ENCODE data around the gene GLRX5.

The GLRX5 gene

GRCh38 chr14:95526483-95527386 is 8.1 kb upstream of the GLRX5 start:
- H3K4me1 Mint-ChIP-seq: peaks cover 81% of the 10 kb centered on the region
- peak overlapping the region; percentile 98 for H3K27ac Mint-ChIP-seq
- CTCF ChIA-PET: interaction anchor here (0.8 to 4.8 kb wide), 23 partner anchors 11 to 99 kb away, joined by 3 to 41 read pairs (median 5); partner anchors contain the start of gene SYNE3
- no peaks in the 10 kb centered on the region for H3K27me3 Mint-ChIP-seq
- no peaks in the 10 kb centered on the region for H3K9me3 Mint-ChIP-seq
- no peak overlapping the region for H3K4me3 Mint-ChIP-seq
- DNase-seq: no peak
- H3K36me3 Mint-ChIP-seq: peaks cover 22% of the 10 kb centered on the region

DNA sequence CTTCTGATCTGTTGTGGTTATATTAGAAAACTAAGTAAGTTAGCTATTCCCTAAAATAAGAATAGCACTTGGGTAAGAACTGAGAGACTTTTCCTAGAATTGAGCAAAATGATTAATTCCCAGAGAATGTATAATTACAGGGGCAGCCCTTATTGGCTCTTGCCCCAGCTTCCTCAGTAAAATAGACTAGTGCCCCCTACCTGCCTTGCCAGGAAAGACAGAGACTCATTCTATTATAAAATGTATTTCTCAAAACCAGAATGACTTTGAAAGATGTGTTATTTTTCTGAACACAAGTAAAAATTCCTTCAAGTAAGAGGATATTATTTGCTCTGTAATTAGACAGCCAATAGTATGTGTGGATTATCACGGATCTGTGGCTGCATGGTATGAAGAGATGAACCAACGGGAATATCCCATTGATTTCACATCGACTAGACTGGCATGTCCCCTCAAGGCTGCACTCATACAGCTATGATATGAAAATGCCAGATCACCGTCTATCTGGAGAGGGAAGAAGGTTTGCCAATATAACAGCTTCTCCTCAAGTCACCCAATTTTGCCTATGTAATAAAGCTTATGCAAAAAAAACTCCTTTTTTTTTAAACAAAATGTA is 7.4 kb upstream of the GLRX5 start:
- Mint-ChIP-seq H3K9me3 (no peaks in the 10 kb centered on the region), H3K27me3 (no peaks in the 10 kb centered on the region), H3K4me3 (no peak overlapping the region), H3K27ac (peak overlapping the region; percentile 59), H3K36me3 (peaks cover 19% of the 10 kb centered on the region), H3K4me1 (peaks cover 80% of the 10 kb centered on the region)
- CTCF ChIA-PET: interaction anchor here (0.8 to 4.8 kb wide), 23 partner anchors 12 to 100 kb away, joined by 3 to 41 read pairs (median 5); partner anchors contain the start of gene SYNE3
- peak; percentile 69 for DNase-seq

DNA sequence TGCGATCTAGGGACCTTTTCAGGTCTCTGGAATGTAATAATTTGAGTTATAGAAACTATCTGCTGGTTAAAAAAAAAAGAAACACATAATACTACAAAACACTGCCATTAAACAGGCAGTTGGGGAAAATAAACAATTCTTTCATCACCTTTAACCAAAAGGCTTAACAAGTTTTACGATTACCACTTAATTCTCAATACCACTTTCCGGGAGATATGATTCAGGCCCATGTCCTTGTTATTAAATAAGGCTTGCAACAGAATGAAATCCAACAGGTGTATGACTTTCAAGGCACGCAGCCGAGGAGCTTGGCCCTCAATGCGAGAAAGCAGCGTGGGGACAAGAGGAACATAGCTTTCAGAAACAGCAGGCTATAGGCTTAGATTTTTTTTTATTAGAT is 5.6 kb upstream of the GLRX5 start:
- no peak for DNase-seq
- peak overlapping the region; percentile 77 for H3K27ac Mint-ChIP-seq
- CTCF ChIA-PET: interaction anchor here (0.9 to 4.8 kb wide), 5 partner anchors 11 to 104 kb away, joined by 3 to 30 read pairs (median 3); no protein-coding TSS in a partner anchor
- H3K27me3 Mint-ChIP-seq: no peaks in the 10 kb centered on the region
- peaks cover 77% of the 10 kb centered on the region for H3K4me1 Mint-ChIP-seq
- H3K36me3 Mint-ChIP-seq: peaks cover 16% of the 10 kb centered on the region
- H3K4me3 Mint-ChIP-seq: no peak overlapping the region
- no peaks in the 10 kb centered on the region for H3K9me3 Mint-ChIP-seq

GRCh38 chr14:95530473-95531276 is 4.2 kb upstream of the GLRX5 start:
- peaks cover 18% of the 10 kb centered on the region for H3K36me3 Mint-ChIP-seq
- peak overlapping the region; percentile 73 for H3K27ac Mint-ChIP-seq
- no peaks in the 10 kb centered on the region for H3K9me3 Mint-ChIP-seq
- DNase-seq: no peak
- H3K4me1 Mint-ChIP-seq: peaks cover 66% of the 10 kb centered on the region
- CTCF ChIA-PET: interaction anchor here (0.8 to 1.2 kb wide), 4 partner anchors 16 to 86 kb away, joined by 3 to 5 read pairs (median 3); no protein-coding TSS in a partner anchor
- no peak overlapping the region for H3K4me3 Mint-ChIP-seq
- H3K27me3 Mint-ChIP-seq: no peaks in the 10 kb centered on the region

GRCh38 chr14:95531473-95531872 is 3.4 kb upstream of the GLRX5 start:
- DNase-seq: no peak
- Mint-ChIP-seq H3K4me1 (peaks cover 66% of the 10 kb centered on the region), H3K4me3 (no peak overlapping the region), H3K9me3 (no peaks in the 10 kb centered on the region), H3K36me3 (peaks cover 18% of the 10 kb centered on the region), H3K27ac (no peak overlapping the region), H3K27me3 (no peaks in the 10 kb centered on the region)
- CTCF ChIA-PET: interaction anchor here (0.8 kb wide), 1 partner anchor 69 kb away, joined by 3 read pairs; no protein-coding TSS in a partner anchor

GRCh38 chr14:95531969-95532368 is 2.9 kb upstream of the GLRX5 start:
- H3K27ac Mint-ChIP-seq: peak overlapping the region; percentile 70
- no peak for DNase-seq
- H3K9me3 Mint-ChIP-seq: no peaks in the 10 kb centered on the region
- peaks cover 18% of the 10 kb centered on the region for H3K36me3 Mint-ChIP-seq
- CTCF ChIA-PET: no interaction called here
- peak overlapping the region; percentile 84 for H3K4me3 Mint-ChIP-seq
- no peaks in the 10 kb centered on the region for H3K27me3 Mint-ChIP-seq
- peaks cover 66% of the 10 kb centered on the region for H3K4me1 Mint-ChIP-seq

- H3K27ac Mint-ChIP-seq: peak overlapping the region; percentile 92
- DNase-seq: peak; percentile 46
- H3K4me1 Mint-ChIP-seq: peaks cover 70% of the 10 kb centered on the region
- CTCF ChIA-PET: interaction anchor here (0.6 to 3.6 kb wide), 5 partner anchors 9 to 530 kb away, joined by 3 to 20 read pairs (median 6); no protein-coding TSS in a partner anchor
- H3K36me3 Mint-ChIP-seq: peaks cover 21% of the 10 kb centered on the region
- H3K27me3 Mint-ChIP-seq: no peaks in the 10 kb centered on the region
- H3K9me3 Mint-ChIP-seq: no peaks in the 10 kb centered on the region
- peak overlapping the region; percentile 84 for H3K4me3 Mint-ChIP-seq
Observed at GRCh38 chr14:95533391-95533821, 1.4 kb upstream of the GLRX5 start.

GRCh38 chr14:95533822-95534221 is 1.0 kb upstream of the GLRX5 start:
- H3K4me3 Mint-ChIP-seq: peak overlapping the region; percentile 84
- DNase-seq: no peak
- H3K9me3 Mint-ChIP-seq: no peaks in the 10 kb centered on the region
- peaks cover 71% of the 10 kb centered on the region for H3K4me1 Mint-ChIP-seq
- CTCF ChIA-PET: interaction anchor here (0.7 to 3.6 kb wide), 5 partner anchors 9 to 378 kb away, joined by 3 to 20 read pairs (median 6); no protein-coding TSS in a partner anchor
- H3K36me3 Mint-ChIP-seq: peaks cover 21% of the 10 kb centered on the region
- no peaks in the 10 kb centered on the region for H3K27me3 Mint-ChIP-seq
- H3K27ac Mint-ChIP-seq: peak overlapping the region; percentile 92

GRCh38 chr14:95535226-95536021 is 574 bp downstream of the GLRX5 start:
- H3K27me3 Mint-ChIP-seq: no peaks in the 10 kb centered on the region
- peaks cover 13% of the 10 kb centered on the region for H3K36me3 Mint-ChIP-seq

GRCh38 chr14:95536036-95536593 is 1.3 kb downstream of the GLRX5 start:
- H3K27ac Mint-ChIP-seq: peak overlapping the region; percentile 80
- H3K27me3 Mint-ChIP-seq: no peaks in the 10 kb centered on the region
- peaks cover 9% of the 10 kb centered on the region for H3K36me3 Mint-ChIP-seq
- H3K9me3 Mint-ChIP-seq: no peaks in the 10 kb centered on the region
- peaks cover 56% of the 10 kb centered on the region for H3K4me1 Mint-ChIP-seq
- peak overlapping the region; percentile 84 for H3K4me3 Mint-ChIP-seq
- DNase-seq: no peak
- CTCF ChIA-PET: interaction anchor here (0.8 to 3.6 kb wide), 4 partner anchors 92 to 109 kb away, joined by 3 to 20 read pairs (median 4); no protein-coding TSS in a partner anchor

More at GRCh38 chr14:95535226-95536021, 574 bp downstream of the GLRX5 start:
- peaks cover 63% of the 10 kb centered on the region for H3K4me1 Mint-ChIP-seq
- no peak for DNase-seq
- peak overlapping the region; percentile 80 for H3K27ac Mint-ChIP-seq
- CTCF ChIA-PET: interaction anchor here (0.8 to 3.6 kb wide), 4 partner anchors 12 to 94 kb away, joined by 3 to 20 read pairs (median 4); no protein-coding TSS in a partner anchor
- no peaks in the 10 kb centered on the region for H3K9me3 Mint-ChIP-seq
- peak overlapping the region; percentile 84 for H3K4me3 Mint-ChIP-seq

DNA sequence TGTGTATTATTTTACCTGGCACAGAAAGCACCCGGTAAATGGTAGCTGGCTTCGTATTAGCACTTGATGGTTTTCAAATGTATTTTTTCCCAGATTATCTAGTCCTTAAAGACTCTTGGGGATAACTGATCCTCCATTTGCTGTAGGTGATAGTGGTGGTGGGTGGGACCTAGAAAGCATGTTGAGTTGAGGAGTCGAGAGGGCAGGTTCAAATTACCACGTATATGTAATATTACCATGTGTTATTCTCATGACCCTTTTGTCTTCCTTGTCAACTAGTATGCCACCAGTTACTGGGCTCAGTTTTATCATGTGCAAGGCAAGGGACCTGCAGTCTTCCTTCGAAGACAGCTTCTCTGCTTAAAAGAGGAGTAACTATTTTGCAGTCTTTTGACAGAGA is 1.8 kb downstream of the GLRX5 start:
- H3K36me3 Mint-ChIP-seq: peaks cover 9% of the 10 kb centered on the region

DNA sequence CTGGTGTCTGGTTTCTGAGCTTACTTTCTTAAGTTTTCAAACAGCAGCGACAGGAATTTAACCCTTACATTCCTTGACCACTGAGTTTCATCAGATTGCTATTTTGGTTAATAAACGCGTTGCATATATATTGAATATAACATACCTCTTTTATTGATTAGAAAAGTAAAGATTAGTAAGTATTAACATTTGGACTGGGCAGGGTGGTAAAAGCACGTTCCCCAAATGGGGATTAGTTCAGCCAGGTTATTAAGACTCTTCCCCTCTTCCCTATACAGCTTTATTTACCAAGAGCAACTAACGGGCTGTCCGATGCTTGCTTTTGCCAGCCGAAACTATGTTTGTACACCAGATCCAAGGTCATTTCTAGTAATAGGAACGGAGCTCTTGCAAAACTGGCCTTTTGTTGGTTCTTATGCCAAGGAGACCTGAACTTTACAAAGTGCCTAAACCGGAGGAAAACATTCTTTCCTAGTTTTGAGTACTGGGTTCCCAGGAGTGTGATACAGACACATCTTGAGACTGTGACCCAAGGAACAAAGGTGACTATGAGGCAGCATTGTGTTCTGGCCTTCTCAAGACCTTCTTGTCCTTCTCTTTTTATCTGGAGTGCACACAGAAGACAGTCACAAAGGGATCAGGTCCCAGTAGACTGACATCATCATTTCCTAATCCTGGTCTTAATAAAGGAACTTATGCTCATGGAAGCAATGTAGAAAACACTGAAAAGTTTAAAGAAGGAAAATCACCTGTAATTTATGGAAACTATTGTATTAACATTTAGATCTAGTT is 2.6 kb downstream of the GLRX5 start:
- CTCF ChIA-PET: interaction anchor here (2.1 kb wide), 1 partner anchor 95 kb away, joined by 5 read pairs; no protein-coding TSS in a partner anchor
- Mint-ChIP-seq H3K27ac (no peak overlapping the region), H3K36me3 (peaks cover 5% of the 10 kb centered on the region), H3K4me3 (peak overlapping the region; percentile 21), H3K9me3 (no peaks in the 10 kb centered on the region), H3K4me1 (peaks cover 44% of the 10 kb centered on the region), H3K27me3 (no peaks in the 10 kb centered on the region)
- no peak for DNase-seq

More for the DNA sequence above, 1.8 kb downstream of the GLRX5 start:
- H3K27me3 Mint-ChIP-seq: no peaks in the 10 kb centered on the region
- H3K9me3 Mint-ChIP-seq: no peaks in the 10 kb centered on the region
- H3K4me1 Mint-ChIP-seq: peaks cover 51% of the 10 kb centered on the region
- no peak overlapping the region for H3K27ac Mint-ChIP-seq
- no peak for DNase-seq
- CTCF ChIA-PET: interaction anchor here (0.8 to 2.1 kb wide), 3 partner anchors 93 to 109 kb away, joined by 3 to 5 read pairs (median 3); no protein-coding TSS in a partner anchor
- peak overlapping the region; percentile 84 for H3K4me3 Mint-ChIP-seq

Measured in activated naive CD4-positive, alpha-beta T cell treated with anti-CD3 and anti-CD28 coated beads, Interleukin-2, amount 10 ng/mL, durations not matched to agents 7 days and 5 days (primary cell).